AG08396 (cell line): ENCODE results near the gene FAM228B.
"Not testable (repeated sequence)": the region's sequence is repeated elsewhere in the genome, so short reads cannot be mapped to it uniquely, and the experiment has no call there.

ENCODE experiments used
- DNase-seq: peaks from one replicate; pipeline ENCODE4 v3.0.0; 2012; ENCODE audit warnings: low spot score, mixed read lengths

The FAM228B gene

DNA sequence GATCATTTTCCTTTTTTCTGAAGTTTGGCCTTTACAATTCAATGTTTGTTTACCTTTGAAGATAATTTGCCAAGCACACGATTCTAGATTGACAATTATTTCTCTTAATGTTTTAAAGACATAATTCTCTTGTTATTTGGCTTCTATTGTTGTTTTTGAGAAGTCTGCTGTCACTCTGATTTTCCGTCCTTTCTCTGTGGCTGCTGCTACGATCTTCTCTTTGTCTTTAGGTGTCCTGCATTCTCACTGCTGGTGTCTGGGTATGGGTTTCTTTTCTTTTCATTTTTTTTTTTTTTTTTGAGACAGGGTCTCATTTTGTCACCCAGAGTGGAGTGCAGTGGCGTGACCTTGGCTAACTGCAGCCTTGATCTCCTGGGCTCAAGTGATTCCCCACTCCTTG is 36.4 kb downstream of the FAM228B start:
- DNase-seq = no peak

GRCh38 chr2:24160761-24161160 is 37.5 kb downstream of the FAM228B start:
- no peak for DNase-seq

DNA sequence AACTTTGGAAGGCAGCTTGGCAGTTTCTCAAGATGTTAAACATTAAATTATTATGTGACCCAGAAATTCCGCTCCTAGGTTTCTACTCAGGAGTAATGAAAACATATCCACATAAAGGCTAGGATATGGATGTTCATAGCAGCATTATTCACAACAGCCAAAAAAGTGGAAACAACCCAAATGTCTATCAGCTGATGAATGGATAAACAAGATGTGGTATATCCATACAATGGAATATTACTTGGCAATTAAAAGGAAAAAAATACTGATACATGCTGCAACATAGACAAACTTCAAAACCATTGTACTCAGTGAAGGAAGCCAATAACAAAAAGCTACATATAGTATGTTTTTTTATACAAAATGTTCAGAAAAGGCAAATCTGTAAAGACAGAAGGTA is 39.2 kb downstream of the FAM228B start:
- no peak for DNase-seq

DNA sequence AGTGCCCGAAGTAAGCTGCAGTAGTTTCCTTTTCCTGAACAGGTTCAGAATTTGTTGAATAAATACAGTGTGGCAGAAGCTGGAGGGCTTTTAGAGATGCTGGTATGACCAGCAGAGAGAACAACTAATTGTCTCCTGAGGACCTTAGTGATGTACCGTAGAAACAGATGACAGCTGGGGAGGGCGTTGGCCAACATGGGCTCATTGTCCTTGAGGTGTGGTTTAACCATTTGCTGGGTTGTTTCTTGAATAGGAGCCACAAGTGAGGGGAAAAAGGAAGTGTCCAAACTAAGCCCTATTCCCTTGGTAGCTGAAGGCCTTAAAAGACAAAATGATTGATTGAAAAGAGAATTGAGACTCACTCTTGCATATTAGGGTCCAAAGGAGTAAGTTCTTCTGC is 39.9 kb downstream of the FAM228B start:
- no peak for DNase-seq

- DNase-seq = no peak
Measured at GRCh38 chr2:24163601-24164000, 40.3 kb downstream of the FAM228B start.

DNA sequence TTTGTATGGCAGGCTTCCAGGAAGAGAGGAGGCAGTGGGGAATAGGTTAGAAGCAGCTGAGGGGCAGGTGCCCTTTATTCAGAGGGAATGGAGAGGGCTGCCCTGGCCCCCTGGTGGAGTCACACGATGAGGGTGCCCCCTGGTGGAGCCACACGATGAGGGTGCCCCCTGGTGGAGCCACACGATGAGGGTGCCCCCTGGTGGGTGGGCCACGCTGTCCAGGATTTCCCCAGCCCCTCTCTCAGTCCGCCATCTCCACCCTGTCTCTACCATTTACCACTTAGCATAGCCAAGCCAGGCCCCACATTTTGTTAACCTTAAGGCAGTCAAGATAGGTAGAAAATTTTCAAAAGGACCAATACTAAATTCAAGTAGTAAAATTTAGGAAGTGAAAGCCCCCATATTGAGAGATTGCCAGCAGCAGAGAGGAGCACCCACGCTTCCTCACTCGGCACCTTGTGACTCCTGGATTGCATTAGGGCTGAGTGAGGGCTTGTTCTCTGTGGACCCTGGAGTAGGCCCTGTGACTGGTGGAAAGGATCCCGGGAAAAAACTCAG is 41.2 kb downstream of the FAM228B start:
- peak; percentile 20 for DNase-seq

GRCh38 chr2:24169023-24169422 is 45.8 kb downstream of the FAM228B start:
- DNase-seq = no peak

DNA sequence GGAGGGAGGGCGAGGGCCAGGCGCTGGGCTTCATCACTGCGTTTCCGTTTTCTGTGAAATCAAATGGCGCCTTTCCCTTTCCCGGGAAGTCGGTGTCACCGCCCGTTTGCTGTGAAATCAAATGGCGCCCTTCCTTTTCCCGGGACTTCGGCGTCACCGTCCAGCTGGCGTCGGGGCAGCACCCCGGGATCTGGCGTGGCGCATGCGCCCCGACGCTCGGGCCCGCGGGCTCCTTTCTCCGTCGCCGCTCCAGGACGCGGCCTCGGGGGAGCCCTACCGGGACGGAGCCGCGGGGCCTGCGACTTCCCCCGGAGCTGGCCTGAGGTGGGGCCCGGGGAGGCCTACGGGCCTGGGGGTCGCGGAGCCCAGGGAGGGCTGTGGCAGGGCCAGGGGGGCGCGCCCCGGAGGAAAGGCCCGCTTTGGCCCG is 51.6 kb downstream of the FAM228B start, which contains the start of gene FAM228A:
FAM228A (plus strand) TSS at position 203 of the 427 bp plus-strand sequence. CDS start 428 bp downstream, outside the sequence.
- no peak for DNase-seq

GRCh38 chr2:24175631-24176187 is 52.4 kb downstream of the FAM228B start:
- peak; percentile 48 for DNase-seq

GRCh38 chr2:24176326-24176725 is 53.1 kb downstream of the FAM228B start:
- DNase-seq = no peak

DNA sequence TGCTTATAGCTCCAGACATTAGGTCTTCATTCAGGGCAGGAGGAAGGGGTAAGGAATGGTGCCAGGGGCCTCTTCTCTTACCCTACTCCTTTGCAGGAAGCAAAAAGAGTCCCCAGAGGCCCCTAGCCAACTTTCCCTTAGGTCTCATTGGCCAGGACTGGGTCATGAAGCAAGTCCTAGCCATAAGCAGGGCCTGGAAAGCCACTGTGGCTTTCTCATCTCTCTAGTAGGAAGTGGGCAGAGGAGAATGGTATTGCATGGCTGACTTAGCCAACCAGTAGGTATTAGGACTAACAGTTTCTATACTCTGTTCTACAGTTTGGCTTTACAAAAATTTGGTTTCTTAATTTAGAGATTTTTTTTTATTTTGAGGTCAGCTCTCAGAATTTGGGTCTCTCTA is 56.4 kb downstream of the FAM228B start:
- no peak for DNase-seq

- DNase-seq = no peak
Measured at GRCh38 chr2:24181849-24182248, 58.6 kb downstream of the FAM228B start.

- DNase-seq = no peak
Measured at GRCh38 chr2:24182507-24182906, 59.2 kb downstream of the FAM228B start.

DNA sequence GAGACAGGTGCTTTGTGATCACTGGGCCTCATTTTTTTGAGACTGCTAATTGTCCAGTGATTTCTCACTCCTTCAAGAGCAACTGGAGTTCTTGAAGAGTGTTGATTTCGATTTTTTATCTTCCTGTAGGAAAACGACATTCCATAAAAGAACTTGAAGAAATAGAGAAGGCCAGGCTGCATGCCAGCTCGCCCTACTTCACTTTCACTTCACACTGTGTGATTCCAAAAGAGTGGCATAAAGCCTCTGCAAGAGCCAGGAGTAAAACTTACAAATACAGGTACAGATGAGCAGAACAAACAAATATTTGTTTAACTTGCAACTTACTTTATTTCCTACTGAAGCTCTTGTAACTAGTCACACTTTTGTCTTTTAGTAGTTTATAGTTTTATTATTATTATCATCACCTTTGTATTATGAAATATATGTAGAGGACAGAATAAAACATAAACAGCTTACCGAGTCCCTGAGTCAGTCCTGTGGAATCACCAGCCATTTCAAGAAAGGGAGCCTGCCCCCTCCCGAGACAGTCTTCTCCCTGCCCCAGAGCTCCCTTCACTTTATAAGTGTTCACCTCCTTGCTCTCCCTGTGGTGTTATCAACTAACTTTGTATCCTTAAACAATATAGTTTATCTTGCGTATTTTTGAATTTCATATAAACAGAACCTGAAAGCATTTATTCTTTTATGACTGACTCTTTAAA is 60.2 kb downstream of the FAM228B start:
- DNase-seq = no peak

DNA sequence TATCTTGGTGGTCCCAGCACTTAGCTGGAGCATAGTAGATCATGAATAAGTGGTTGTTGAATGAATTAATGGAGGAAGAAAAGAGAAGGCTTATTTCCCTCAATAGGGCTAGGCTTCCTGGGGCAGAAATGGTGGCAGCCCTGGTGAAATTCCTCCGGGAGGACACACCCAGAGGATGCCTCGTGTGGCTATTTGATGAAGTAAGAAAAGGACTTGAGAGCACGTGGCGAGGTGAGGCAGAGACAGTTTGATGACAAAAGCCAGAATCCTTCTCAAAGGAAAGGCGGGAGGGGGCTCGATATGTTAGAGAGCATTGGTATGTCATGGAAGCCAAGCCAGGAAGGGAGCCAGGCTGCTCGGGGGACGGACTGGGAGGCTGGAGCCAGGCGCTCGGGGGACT is 66.3 kb downstream of the FAM228B start:
- no peak for DNase-seq

DNA sequence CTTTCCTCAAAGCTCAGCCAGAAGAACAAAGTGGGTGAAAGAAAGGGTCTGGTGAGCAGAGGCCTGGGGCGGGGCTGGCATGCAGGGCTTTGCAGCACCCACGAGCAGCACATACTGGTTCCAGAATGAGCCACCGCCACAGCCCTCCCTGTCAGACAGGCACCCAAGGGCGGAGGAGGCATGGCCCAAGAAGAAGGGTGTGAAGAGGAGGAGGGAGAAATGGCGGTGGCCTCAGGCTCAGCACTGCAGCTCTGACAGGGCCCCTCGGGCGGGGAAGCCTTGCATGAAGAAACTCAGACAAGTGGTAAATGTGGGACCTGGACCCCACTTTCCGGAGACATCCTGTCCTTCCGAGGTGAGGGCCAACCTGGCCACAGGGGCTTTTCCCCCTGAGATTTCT is 67.2 kb downstream of the FAM228B start:
- no peak for DNase-seq

DNA sequence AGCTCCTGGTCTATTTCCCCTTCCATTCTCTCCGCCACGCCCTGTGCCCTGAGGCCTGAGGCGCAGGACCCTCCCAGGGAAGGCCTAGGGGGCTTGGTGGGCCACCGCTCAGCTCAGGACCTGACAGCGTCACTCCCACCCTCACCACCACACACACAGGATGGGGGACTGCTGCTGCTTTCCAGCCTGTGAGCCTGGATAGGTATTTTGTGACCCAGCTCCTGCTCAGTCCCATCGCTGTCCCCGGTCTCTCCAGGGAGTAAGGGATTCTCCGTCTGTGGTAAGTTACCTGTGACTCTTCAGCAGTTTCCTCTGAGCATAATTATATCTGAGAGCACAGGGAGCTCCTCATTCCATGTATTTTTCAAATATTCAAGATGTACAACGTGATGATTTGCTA is 67.9 kb downstream of the FAM228B start:
- DNase-seq = no peak

GRCh38 chr2:24191848-24192247 is 68.6 kb downstream of the FAM228B start:
- DNase-seq = no peak

GRCh38 chr2:24197213-24197612 is 73.9 kb downstream of the FAM228B start:
- DNase-seq = not testable (repeated sequence)

GRCh38 chr2:24199968-24200590 is 76.8 kb downstream of the FAM228B start:
- no peak for DNase-seq

GRCh38 chr2:24200799-24201198 is 77.5 kb downstream of the FAM228B start:
- no peak for DNase-seq

DNA sequence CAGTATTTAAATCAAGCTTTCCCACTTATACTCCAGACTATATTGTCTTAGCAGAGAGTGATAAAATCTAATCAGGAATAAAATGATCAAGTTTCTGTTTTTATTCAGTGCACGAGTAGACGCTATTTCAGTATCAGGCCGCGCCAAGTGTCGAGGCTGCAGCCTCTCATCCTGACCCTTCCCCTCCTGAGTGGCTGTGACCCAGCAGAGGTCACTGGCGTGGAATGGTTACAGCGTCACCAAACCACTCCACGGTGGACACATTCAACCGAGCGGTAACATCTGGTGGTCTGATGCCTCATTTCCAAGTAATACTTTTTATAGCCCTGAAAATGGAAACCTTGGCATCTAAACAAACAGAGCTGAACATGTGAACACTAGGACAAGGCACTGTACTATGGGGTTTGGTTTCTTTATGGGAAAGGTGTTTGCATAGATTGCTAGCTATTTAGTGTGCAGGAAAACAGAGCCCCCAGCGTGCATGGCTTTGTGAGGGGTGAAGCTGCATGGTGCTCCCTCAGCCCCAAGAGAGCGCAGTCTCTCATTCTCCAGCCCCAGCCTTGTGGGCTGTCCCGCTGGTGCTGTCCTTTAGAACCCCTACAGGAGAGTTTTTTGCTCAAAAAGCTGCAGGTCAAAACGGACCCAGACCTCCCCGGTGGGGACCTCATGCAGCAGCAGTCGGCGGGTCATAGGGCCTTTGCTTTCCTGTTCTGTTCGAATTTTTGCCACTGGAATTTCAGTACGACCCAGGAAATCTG is 79.9 kb downstream of the FAM228B start:
- DNase-seq = no peak
